Mesenteric fat pad (tissue), 1 donor: ENCODE results near the gene CRHR1. TPM values are rescaled to one million over a fixed set of nuclear protein-coding genes. Genes with fewer than 3 reads are reported as not detected.
"Not testable (repeated sequence)": the region's sequence is repeated elsewhere in the genome, so short reads cannot be mapped to it uniquely, and the experiment has no call there.

Experiments used
- DNase-seq: peaks from one replicate; pipeline ENCODE4 v3.0.0-alpha.2; 2020; ENCODE audit warnings: low spot score
- total RNA-seq: library from RNA; stranded (reverse); fragmentation: NEBNext Ultra II Directional; extraction: Animal tissue kit (Norgen Biotek cat#: 25700); gene quantifications from one replicate; pipeline ENCODE4 v1.2.1, GENCODE V29; 2021
- donor health status: DM: yes; HTN: yes; CAD: no.

Gene CRHR1
- total RNA-seq, 1 donor from 2014 or later: not detected

GRCh38 chr17:45862127-45862526, 78.0 kb downstream of the CRHR1 start:
- not testable (repeated sequence) for DNase-seq

- no peak for DNase-seq
Measured at GRCh38 chr17:45863857-45864654, 79.9 kb downstream of the CRHR1 start.

GRCh38 chr17:45867171-45867570, 83.1 kb downstream of the CRHR1 start:
- DNase-seq: no peak

GRCh38 chr17:45867702-45868101, 83.6 kb downstream of the CRHR1 start:
- no peak for DNase-seq

GRCh38 chr17:45868276-45868675, 84.2 kb downstream of the CRHR1 start:
- DNase-seq: no peak

- no peak for DNase-seq
Measured at GRCh38 chr17:45869676-45870341, 85.7 kb downstream of the CRHR1 start.

GRCh38 chr17:45870342-45870974, 86.3 kb downstream of the CRHR1 start:
- no peak for DNase-seq

GRCh38 chr17:45871718-45872117, 87.6 kb downstream of the CRHR1 start:
- no peak for DNase-seq

GRCh38 chr17:45873728-45874127, 89.6 kb downstream of the CRHR1 start:
- no peak for DNase-seq

- DNase-seq: no peak
Measured at GRCh38 chr17:45874151-45874550, 90.0 kb downstream of the CRHR1 start.

- no peak for DNase-seq
Measured at GRCh38 chr17:45876539-45876938, 92.4 kb downstream of the CRHR1 start.

- no peak for DNase-seq
Measured at GRCh38 chr17:45877467-45877866, 93.3 kb downstream of the CRHR1 start.

GRCh38 chr17:45883063-45883462, 98.9 kb downstream of the CRHR1 start:
- no peak for DNase-seq

Other genes with a start within 250 kb of the CRHR1 start
- not detected for gene SPPL2C, start 60.6 kb downstream of the CRHR1 start, total RNA-seq
- 23.5 TPM for gene MAPT, start 110.2 kb downstream of the CRHR1 start, total RNA-seq
- gene STH, start 214.9 kb downstream of the CRHR1 start, total RNA-seq: not detected